Thyroid gland (tissue), 4 donors: Measurements from ENCODE around the gene ZNF784. TPM values are rescaled to one million over a fixed set of nuclear protein-coding genes. Genes with fewer than 3 reads are reported as not detected.

Source experiments
- DNase-seq, 2 donors: peaks; one replicate each; pipeline ENCODE4 v3.0.0-alpha.2; 2019
- H3K27ac ChIP-seq, 3 donors: fragments of 200-600 bp; sonication (generic); 1 replicate in 2 of 3; 2 replicates in 1 of 3; pipeline ENCODE4 v1.5.1; 2016 to 2019; ENCODE audit warnings: mild to moderate bottlenecking in 1 of 3, moderate library complexity in 1 of 3
- H3K27me3 ChIP-seq: fragments of 200-600 bp; sonication (generic); one replicate; pipeline ENCODE4 v1.5.1; 2019
- H3K36me3 ChIP-seq, 2 donors: fragments of 200-600 bp; sonication (generic); one replicate each; pipeline ENCODE4 v1.5.1; 2016 to 2019
- H3K4me1 ChIP-seq, 2 donors: fragments of 200-600 bp; sonication (generic); one replicate each; pipeline ENCODE4 v1.5.1; 2017 to 2019
- H3K4me3 ChIP-seq, 3 donors: fragments of 200-600 bp; sonication (generic); replicated peaks in 1 of 3; 1 replicate in 2 of 3; 2 replicates in 1 of 3; pipeline ENCODE4 v1.5.1; 2016; ENCODE audit warnings: mild to moderate bottlenecking in 1 of 3
- H3K9me3 ChIP-seq: fragments of 200-600 bp; sonication (generic); one replicate; pipeline ENCODE4 v1.5.1; 2017
- CTCF ChIP-seq, 6 experiments: fragments of 200-600 bp in 3 of 6; fragments of 450-650 bp in 3 of 6; sonication (generic) in 3 of 6; IDR thresholded peaks; one replicate each; pipeline ENCODE4 v1.5.1; 2016 to 2019; ENCODE audit warnings: antibody characterized with exemption in 6 of 6, mild to moderate bottlenecking in 2 of 6, inconsistent platforms in 1 of 6, moderate library complexity in 1 of 6
- POLR2A ChIP-seq, 2 donors: fragments of 450-650 bp; IDR thresholded peaks; one replicate each; pipeline ENCODE4 v1.6.1; 2017; ENCODE audit warnings: antibody characterized with exemption in 2 of 2, mild to moderate bottlenecking in 2 of 2, moderate library complexity in 1 of 2
- WGBS, 2 donors: methylation state at CpG; one replicate each; pipeline ENCODE4 v1.1.5; 2017; 5-methylcytosine and 5-hydroxymethylcytosine counted together
- intact Hi-C: fragments of 100-400 bp; cut with DNase I; formaldehyde crosslinking; loops from one replicate; pipeline ENCODE4 v1.15.1; 2023
- total RNA-seq, 4 donors: library from RNA; depleted of rRNA; stranded (reverse); fragments of >200 nt; gene quantifications; one replicate each; pipeline ENCODE4 v1.2.3, GENCODE V29; 2016

The ZNF784 gene
- total RNA-seq, 4 donors from 2014 or later = 5.1 to 10.0 (median 8.7) TPM

- intact Hi-C loops = no loop called here
- Histone ChIP-seq H3K4me1 (peaks cover 11 to 24% of the 10 kb centered on the region in 2 donors), H3K36me3 (peaks cover 11 to 18% of the 10 kb centered on the region in 2 donors), H3K27me3 (no peaks in the 10 kb centered on the region), H3K27ac (peak overlapping the region; percentile 87 to 97 (median 96)), H3K9me3 (no peaks in the 10 kb centered on the region), H3K4me3 (peak overlapping the region; percentile 19 to 95 (median 65))
- peak in 1 of 2 donors; percentile 18 for DNase-seq
- WGBS, 2 donors = 32% methylated on average over 11 to 12 of the region's 12 CpGs
- TF ChIP-seq CTCF (IDR thresholded peaks at IDR 0.05) (no peak), POLR2A (IDR thresholded peaks at IDR 0.05) (no peak)
These were observed 43.1 kb downstream of the ZNF784 start for GRCh38 chr19:55581145-55581822.

- no peaks in the 10 kb centered on the region for H3K9me3 ChIP-seq
- H3K36me3 ChIP-seq = peaks cover 11 to 18% of the 10 kb centered on the region in 2 donors
- no peaks in the 10 kb centered on the region for H3K27me3 ChIP-seq
- H3K27ac ChIP-seq = peak within 1 kb of the TSS; percentile 87 to 97 (median 96)
- peak within 1 kb of the TSS; percentile 19 to 95 (median 65) for H3K4me3 ChIP-seq
- 0 to 1% methylated on average over 10 to 13 of the region's 24 CpGs for WGBS, 2 donors
- peak; percentile 85 to 87 for DNase-seq
- H3K4me1 ChIP-seq = peaks cover 11 to 24% of the 10 kb centered on the region in 2 donors
- intact Hi-C loops = no loop called here
- TF ChIP-seq POLR2A (IDR thresholded peaks at IDR 0.05) = no peak
- no peak for TF ChIP-seq CTCF (IDR thresholded peaks at IDR 0.05)
These were observed 43.7 kb downstream of the ZNF784 start, which contains the start of gene ZNF579 for GRCh38 chr19:55580628-55581144. Gene ZNF579 (minus strand): TSS chr19:55580848. CDS start chr19:55579639, 1,209 bp downstream.

GRCh38 chr19:55579766-55580621 lies 44.4 kb downstream of the ZNF784 start:
- peak overlapping the region; percentile 87 to 97 (median 96) for H3K27ac ChIP-seq

More at GRCh38 chr19:55579766-55580621, 44.4 kb downstream of the ZNF784 start:
- intact Hi-C loops = no loop called here
- Histone ChIP-seq H3K4me3 (peak overlapping the region; percentile 19 to 95 (median 65)), H3K36me3 (peaks cover 11 to 18% of the 10 kb centered on the region in 2 donors), H3K9me3 (no peaks in the 10 kb centered on the region), H3K4me1 (peaks cover 11 to 24% of the 10 kb centered on the region in 2 donors), H3K27me3 (no peaks in the 10 kb centered on the region)
- TF ChIP-seq POLR2A (IDR thresholded peaks at IDR 0.05) (no peak), CTCF (IDR thresholded peaks at IDR 0.05) (no peak)
- 11 to 13% methylated on average over 15 to 17 of the region's 20 CpGs for WGBS, 2 donors
- peak; percentile 60 to 62 for DNase-seq
